NCI-H1092 (cell line): ENCODE data around the gene PRADC1.
"Not testable (repeated sequence)": the region's sequence is repeated elsewhere in the genome, so short reads cannot be mapped to it uniquely, and the experiment has no call there.

Source experiments
- DNase-seq: peaks from one replicate; lab custom pipeline; 2025; lab: John Stamatoyannopoulos, UW

Gene PRADC1

GRCh38 chr2:73202156-73203054 lies 30.6 kb downstream of the PRADC1 start, which contains the start of gene NOTO:
Gene NOTO (plus strand): TSS chr2:73202574. CDS start chr2:73202667, 93 bp downstream.
- no peak for DNase-seq

- DNase-seq = not testable (repeated sequence)
Observed at GRCh38 chr2:73200281-73200680, 32.8 kb downstream of the PRADC1 start.

- DNase-seq = no peak
Observed at GRCh38 chr2:73197579-73197978, 35.5 kb downstream of the PRADC1 start.

GRCh38 chr2:73187549-73187948 lies 45.5 kb downstream of the PRADC1 start:
- DNase-seq = no peak

GRCh38 chr2:73185965-73186364 lies 47.1 kb downstream of the PRADC1 start:
- no peak for DNase-seq
